GM12872 (cell line): ENCODE data around the gene HOXD9.
A peak's percentile ranks its signal among the peaks of the same experiment; 100 is the strongest.

Experiments
- CTCF ChIP-seq: IDR thresholded peaks from 3 replicates; pipeline ENCODE4 v1.5.1; 2011; ENCODE audit warnings: low read depth, mild to moderate bottlenecking, low read length, moderate library complexity; ENCODE audit not compliant: insufficient read depth

HOXD9 gene

DNA sequence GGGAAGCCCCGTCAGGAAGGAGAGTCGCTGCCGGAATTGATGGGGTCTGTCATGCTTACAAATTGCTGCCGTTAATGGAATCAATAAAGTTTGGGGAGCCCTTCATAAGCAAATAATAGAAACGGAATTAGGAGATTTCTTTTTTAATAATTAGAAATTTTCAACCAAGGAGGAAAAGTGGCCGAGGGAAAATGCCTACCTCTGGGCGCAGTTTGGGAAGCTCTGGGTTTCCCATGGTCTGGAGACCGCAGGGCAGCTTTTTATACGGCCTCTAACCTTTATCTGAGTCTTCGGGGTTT lies 40.0 kb upstream of the HOXD9 start:
- no peak for TF ChIP-seq CTCF

DNA sequence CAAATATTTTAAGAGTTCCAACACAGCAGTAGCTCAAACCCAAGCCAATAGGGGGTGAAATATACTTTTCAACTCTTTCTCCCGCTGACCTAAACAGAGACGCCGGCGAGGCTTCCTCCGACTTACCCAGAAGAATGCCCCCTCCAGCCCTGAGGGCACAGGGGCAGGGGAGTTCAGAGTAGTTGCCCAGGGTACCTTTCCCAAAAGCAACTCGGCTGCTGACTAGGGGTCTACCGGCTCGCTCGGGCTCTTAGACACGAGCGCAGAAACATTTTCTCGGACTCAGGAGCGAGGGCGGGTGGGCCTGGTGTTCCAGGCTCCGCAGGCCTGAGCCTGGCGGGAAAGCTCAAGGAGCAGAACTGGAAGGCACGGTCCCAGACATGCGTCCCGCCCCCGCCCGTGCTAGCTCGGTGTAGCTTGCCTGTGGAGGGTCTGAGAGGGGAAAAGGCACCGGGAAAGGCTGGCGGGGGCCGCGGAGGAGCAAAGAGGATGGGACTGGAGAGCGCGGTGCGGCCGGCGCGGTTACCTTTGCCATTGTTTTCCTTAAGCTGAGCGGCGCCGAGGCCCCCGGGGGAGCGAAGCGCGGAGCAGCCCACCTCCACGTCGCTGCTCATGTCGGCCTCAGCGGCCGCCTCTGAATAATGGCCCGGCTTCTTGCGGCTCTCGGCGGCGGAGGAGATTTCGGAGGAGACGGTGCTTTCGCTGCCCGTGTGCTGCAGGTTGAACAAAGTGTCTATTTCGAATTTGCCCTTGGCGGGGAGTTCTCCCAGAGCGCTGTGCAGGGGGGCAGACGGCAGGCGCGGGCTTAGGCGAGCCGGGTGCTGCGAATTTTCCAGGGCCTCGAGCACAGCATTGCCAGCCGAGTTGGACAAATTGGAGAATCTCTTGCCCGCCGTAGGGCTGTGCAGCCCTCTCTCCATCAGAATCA lies 39.4 kb upstream of the HOXD9 start:
- no peak for TF ChIP-seq CTCF

DNA sequence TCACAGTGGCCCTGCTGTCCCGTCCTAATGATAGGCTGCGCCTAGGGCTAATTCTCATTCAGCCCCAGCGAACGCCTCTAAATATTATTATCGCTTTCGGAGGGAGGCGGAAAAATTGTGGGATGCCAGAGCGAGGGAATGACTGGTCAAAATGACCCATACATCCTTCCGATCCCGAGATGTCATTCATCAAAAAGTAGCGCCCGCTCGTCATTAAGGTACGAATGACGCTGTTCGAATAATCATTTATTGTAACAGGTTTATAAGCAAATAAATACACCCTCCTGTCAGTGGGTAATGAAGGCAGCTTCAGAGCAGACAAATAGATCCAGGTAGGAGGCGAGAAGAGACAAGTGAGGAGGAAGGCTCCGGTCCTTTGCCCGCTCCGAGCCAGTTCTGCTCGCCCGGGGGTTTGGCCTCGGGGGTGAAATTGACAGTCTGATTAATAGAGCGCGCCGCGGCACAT lies 38.7 kb upstream of the HOXD9 start, which contains the start of gene EVX2:
Gene EVX2 (minus strand): TSS at position 167 of the 466 bp plus-strand sequence. CDS start 186 bp downstream, outside the sequence.
- no peak for TF ChIP-seq CTCF

GRCh38 chr2:176084611-176085119 lies 37.9 kb upstream of the HOXD9 start:
- TF ChIP-seq CTCF = no peak

GRCh38 chr2:176085120-176085788 lies 37.3 kb upstream of the HOXD9 start:
- no peak for TF ChIP-seq CTCF

DNA sequence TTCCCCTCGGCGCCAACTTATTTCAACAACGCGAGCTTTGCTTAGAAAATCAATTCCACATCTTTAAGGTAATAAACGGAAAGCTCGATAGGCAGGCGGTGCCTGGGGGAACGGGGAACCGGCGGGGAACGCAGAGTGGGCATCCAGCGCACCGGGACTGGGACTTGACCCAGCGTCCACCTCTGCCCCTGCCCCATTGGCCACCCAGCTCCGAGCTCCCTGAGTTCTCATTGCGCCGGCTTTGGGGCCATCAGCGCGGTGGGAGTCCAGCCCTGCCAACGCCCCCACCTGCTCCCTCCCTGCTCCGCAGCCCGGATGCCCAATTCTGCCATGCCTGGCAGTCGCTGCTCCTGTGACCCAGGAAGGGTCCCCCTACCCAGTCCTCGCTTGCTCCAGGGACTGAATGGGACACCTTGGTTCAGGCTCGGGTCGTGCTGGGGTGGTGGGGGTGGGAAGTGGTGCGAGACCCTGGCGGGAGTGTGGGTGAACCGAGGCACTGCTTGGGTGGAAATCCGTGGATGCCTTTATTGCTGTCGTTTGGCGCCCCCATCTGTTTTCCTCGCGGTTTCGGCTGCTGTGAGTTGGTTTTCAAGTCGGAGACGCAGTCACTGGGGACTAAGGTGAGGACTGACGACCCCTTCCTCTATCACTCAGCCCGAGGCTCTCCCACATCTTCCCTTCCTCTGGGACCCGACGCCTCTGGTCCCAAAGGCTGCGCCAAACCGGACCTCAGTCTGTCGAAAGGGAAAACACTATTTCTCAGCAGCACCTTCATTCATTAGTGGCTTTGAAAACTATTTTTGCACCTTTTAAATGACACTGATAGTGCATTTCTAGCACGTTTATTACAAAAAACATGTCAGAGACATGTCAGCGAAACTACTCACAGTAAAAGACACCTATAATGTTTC lies 36.4 kb upstream of the HOXD9 start:
- TF ChIP-seq CTCF = peak; percentile 42; the same call in 2 of the 3 replicates
